ENCODE data around the gene RNLS.

RNLS gene

GRCh38 chr10:88537322-88537721, 45.8 kb downstream of the RNLS start:
- no peak for DNase-seq (ENCODE audit: low spot score)
- no peak for TF ChIP-seq CTCF (IDR thresholded peaks at IDR 0.05; ENCODE audit: borderline replicate concordance, control extremely low read depth, extremely low read depth, insufficient read depth, missing control alignments)
- in situ Hi-C loops (cut with MboI; ENCODE audit: low sequenced_read_pairs, unreplicated experiment), result no loop called here

GRCh38 chr10:88536437-88536836, 46.7 kb downstream of the RNLS start:
- in situ Hi-C loops (cut with MboI; ENCODE audit: low sequenced_read_pairs, unreplicated experiment), result no loop called here
- no peak for TF ChIP-seq CTCF (IDR thresholded peaks at IDR 0.05; ENCODE audit: borderline replicate concordance, control extremely low read depth, extremely low read depth, insufficient read depth, missing control alignments)
- DNase-seq (ENCODE audit: low spot score), result no peak

- in situ Hi-C loops (cut with MboI; ENCODE audit: low sequenced_read_pairs, unreplicated experiment), result no loop called here
- no peak for DNase-seq (ENCODE audit: low spot score)
Observed at GRCh38 chr10:88534072-88534665, 48.9 kb downstream of the RNLS start.

GRCh38 chr10:88531392-88532052, 51.6 kb downstream of the RNLS start:
- DNase-seq (ENCODE audit: low spot score), result no peak
- in situ Hi-C loops (cut with MboI; ENCODE audit: low sequenced_read_pairs, unreplicated experiment), result no loop called here
- TF ChIP-seq CTCF (IDR thresholded peaks at IDR 0.05; ENCODE audit: borderline replicate concordance, control extremely low read depth, extremely low read depth, insufficient read depth, missing control alignments), result no peak

More at GRCh38 chr10:88534072-88534665, 48.9 kb downstream of the RNLS start:
- TF ChIP-seq CTCF (IDR thresholded peaks at IDR 0.05; ENCODE audit: borderline replicate concordance, control extremely low read depth, extremely low read depth, insufficient read depth, missing control alignments), result no peak

GRCh38 chr10:88530629-88531391, 52.3 kb downstream of the RNLS start:
- no peak for TF ChIP-seq CTCF (IDR thresholded peaks at IDR 0.05; ENCODE audit: borderline replicate concordance, control extremely low read depth, extremely low read depth, insufficient read depth, missing control alignments)
- in situ Hi-C loops (cut with MboI; ENCODE audit: low sequenced_read_pairs, unreplicated experiment), result no loop called here
- DNase-seq (ENCODE audit: low spot score), result no peak

GRCh38 chr10:88530093-88530492, 53.0 kb downstream of the RNLS start:
- TF ChIP-seq CTCF (IDR thresholded peaks at IDR 0.05; ENCODE audit: borderline replicate concordance, control extremely low read depth, extremely low read depth, insufficient read depth, missing control alignments), result no peak
- no peak for DNase-seq (ENCODE audit: low spot score)
- in situ Hi-C loops (cut with MboI; ENCODE audit: low sequenced_read_pairs, unreplicated experiment), result no loop called here
